ENCODE results near the gene LRRC8D. TPM values are rescaled to one million over a fixed set of nuclear protein-coding genes. Genes with fewer than 3 reads are reported as not detected.

LRRC8D gene
- total RNA-seq, 1 donor from 2014 or later = 36.0 TPM

DNA sequence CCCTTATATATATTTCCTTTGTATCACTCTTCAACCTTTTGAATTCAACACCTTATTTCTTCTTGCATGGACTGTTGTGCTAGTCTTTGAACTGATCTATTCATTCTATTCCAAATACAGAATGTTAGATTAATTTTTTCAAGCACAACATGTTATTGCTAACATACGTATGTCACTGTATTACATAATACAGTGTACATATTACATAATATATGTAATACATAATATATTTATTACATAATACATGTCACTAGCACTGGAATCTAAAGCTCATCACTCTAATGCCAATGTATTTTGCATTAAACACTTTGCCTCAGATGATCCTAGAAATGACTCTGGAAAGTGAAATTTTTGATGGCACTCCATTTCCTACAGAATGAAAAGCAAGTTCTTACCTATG lies 59.8 kb downstream of the LRRC8D start:
- Mint-ChIP-seq H3K9me3 (peaks cover 8% of the 10 kb centered on the region), H3K27ac (no peak overlapping the region), H3K4me1 (peaks cover 10% of the 10 kb centered on the region), H3K36me3 (ENCODE audit: low read depth) (peaks cover 43% of the 10 kb centered on the region), H3K4me3 (no peak overlapping the region), H3K27me3 (no peaks in the 10 kb centered on the region)
- intact Hi-C loops (cut with micrococcal nuclease) = no loop called here
- no peak for DNase-seq
- ATAC-seq (ENCODE audit: low read depth) = no peak
- TF ChIP-seq, protein P1, sequence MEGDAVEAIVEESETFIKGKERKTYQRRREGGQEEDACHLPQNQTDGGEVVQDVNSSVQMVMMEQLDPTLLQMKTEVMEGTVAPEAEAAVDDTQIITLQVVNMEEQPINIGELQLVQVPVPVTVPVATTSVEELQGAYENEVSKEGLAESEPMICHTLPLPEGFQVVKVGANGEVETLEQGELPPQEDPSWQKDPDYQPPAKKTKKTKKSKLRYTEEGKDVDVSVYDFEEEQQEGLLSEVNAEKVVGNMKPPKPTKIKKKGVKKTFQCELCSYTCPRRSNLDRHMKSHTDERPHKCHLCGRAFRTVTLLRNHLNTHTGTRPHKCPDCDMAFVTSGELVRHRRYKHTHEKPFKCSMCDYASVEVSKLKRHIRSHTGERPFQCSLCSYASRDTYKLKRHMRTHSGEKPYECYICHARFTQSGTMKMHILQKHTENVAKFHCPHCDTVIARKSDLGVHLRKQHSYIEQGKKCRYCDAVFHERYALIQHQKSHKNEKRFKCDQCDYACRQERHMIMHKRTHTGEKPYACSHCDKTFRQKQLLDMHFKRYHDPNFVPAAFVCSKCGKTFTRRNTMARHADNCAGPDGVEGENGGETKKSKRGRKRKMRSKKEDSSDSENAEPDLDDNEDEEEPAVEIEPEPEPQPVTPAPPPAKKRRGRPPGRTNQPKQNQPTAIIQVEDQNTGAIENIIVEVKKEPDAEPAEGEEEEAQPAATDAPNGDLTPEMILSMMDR (IDR thresholded peaks at IDR 0.05) = no peak
- ChIA-PET POLR2A (no interaction called here), CTCF (no interaction called here)

DNA sequence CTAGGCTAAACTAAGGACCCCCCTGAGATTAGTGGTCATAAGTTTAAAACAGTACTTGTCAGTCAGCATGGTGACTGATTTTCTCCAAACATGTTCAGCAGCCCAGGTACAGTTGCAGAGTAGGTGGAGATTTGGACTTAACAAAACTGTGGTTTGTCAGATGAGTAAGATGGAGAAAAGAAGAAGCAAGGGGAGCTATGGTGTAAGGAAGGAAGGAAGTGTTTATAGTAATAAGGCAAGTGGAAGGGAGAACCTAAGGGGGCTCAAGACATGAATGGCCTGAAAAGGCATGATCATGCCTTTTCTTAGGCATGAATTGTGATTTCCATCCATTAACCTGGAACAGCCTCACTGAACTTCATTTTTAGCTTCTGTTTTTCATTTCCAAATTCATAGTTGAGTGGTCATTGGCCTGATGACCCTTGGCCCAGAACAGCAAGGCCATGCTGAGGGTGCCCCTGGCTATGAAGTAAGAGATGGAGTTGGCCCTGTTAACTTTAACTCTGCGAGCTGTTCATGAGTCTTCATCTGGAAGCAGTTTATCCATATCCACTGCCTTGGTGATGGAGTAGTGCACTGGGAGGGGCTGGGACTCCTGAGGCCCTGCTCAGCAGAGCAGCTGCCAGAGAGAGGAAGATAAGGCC lies 60.7 kb downstream of the LRRC8D start:
- Mint-ChIP-seq H3K27ac (no peak overlapping the region), H3K4me3 (no peak overlapping the region), H3K4me1 (peaks cover 5% of the 10 kb centered on the region), H3K36me3 (ENCODE audit: low read depth) (peaks cover 42% of the 10 kb centered on the region), H3K9me3 (peaks cover 8% of the 10 kb centered on the region), H3K27me3 (no peaks in the 10 kb centered on the region)
- ATAC-seq (ENCODE audit: low read depth) = no peak
- no peak for DNase-seq
- intact Hi-C loops (cut with micrococcal nuclease) = no loop called here
- ChIA-PET CTCF (interaction anchor here (0.6 kb wide), 1 partner anchor 59 kb away, joined by 3 read pairs; no protein-coding TSS in a partner anchor), POLR2A (no interaction called here)
- TF ChIP-seq, protein P1 (IDR thresholded peaks at IDR 0.05) = no peak

DNA sequence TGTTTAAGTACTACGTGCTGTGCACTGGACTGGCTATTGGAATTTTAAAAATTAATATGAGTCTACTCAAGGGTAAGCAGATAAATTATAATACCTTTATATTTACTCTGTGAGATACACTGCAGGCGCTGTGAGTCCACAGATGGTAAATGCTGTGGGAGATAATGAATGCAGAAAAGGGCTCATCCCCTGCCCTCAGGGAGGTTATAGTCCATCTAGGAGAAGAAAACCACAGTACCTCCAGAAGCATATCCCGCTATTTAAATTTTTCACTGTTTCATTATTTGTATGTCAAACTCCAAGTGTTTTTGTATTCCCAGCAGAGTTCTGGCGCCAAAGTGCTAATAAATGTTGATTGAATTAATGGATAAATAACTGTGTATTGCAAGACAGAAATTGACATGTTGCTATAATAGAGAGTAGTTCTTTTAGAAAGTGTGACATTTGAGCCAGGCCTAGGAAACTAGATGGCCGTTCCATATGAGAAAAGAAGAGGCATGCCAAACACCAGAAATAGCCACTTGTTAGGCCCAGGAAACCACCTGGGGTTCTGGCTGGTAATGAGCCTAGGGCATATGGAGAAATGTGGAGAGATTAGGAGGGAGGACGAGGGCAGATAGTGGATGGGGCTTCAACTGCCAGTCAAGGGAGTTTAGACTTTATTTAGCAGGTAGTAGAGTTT lies 61.7 kb downstream of the LRRC8D start:
- no peak overlapping the region for H3K27ac Mint-ChIP-seq
- H3K4me3 Mint-ChIP-seq = no peak overlapping the region
- intact Hi-C loops (cut with micrococcal nuclease) = no loop called here
- CTCF ChIA-PET = no interaction called here
- peaks cover 42% of the 10 kb centered on the region for H3K36me3 Mint-ChIP-seq (ENCODE audit: low read depth)
- POLR2A ChIA-PET = no interaction called here
- ATAC-seq (ENCODE audit: low read depth) (no peak), DNase-seq (no peak)
- TF ChIP-seq, protein P1 (IDR thresholded peaks at IDR 0.05) = no peak
- peaks cover 5% of the 10 kb centered on the region for H3K4me1 Mint-ChIP-seq
- H3K27me3 Mint-ChIP-seq = no peaks in the 10 kb centered on the region
- H3K9me3 Mint-ChIP-seq = peaks cover 8% of the 10 kb centered on the region

DNA sequence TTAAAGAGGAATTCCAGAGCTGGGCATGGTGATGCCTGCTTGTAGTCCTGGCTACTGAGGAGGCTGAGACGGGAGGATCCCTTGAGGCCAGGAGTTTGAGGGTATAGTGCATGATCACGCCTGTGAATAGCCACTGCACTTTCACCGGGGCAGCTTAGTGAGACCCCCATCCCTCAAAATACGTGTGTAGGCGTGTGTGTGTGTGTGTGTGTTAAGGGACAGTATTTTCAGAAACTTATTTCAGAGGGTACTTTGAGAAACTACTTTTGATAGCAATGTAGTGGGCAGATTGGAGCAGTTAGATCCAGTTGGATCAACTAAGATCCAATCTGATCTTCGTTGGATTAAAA lies 62.2 kb downstream of the LRRC8D start:
- TF ChIP-seq, protein P1 (IDR thresholded peaks at IDR 0.05) = no peak
- peaks cover 8% of the 10 kb centered on the region for H3K9me3 Mint-ChIP-seq
- H3K36me3 Mint-ChIP-seq (ENCODE audit: low read depth) = peaks cover 39% of the 10 kb centered on the region
- ATAC-seq (ENCODE audit: low read depth) (no peak), DNase-seq (no peak)
- POLR2A ChIA-PET = no interaction called here
- intact Hi-C loops (cut with micrococcal nuclease) = no loop called here
- CTCF ChIA-PET = no interaction called here
- peaks cover 5% of the 10 kb centered on the region for H3K4me1 Mint-ChIP-seq
- no peaks in the 10 kb centered on the region for H3K27me3 Mint-ChIP-seq
- H3K27ac Mint-ChIP-seq = no peak overlapping the region
- H3K4me3 Mint-ChIP-seq = no peak overlapping the region

DNA sequence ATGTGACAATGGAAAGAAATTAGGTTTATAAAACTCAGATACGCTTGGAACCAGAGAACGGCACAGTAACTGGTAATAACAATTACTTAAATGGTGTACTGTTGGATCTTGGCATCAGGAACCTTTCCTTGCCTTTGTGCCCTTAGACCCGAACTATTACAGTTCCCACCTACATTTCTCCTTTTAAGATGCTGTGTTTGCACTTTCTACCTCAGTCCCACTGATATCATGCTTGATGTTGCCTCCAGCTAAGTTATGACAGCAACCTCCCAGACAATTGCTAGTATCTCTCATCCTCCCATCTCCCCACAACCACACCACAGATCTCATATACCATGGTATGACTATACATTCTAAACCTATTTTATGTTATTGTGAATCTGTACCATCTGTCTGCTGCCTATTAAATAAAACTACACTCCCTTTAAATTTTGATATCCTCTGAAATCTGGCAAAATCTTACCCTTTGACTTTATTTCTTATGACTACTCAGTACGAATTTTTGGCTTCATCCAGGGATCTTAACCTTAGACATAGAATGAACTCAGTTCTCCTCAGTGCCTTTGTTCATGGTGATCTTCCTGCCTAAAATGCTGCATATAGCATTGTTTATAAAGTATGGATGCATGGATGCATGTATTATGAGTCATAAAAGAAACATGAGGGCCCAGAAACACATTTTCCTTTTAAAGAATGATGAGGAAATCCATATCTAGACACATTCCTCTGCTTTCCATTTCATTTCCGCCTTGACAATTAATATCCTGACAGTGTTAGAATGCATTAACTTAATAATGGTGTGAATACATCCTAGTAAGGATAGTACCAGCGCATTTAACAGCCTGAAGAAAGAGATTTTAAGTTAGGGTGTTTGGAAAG lies 64.1 kb downstream of the LRRC8D start:
- CTCF ChIA-PET = no interaction called here

More for the DNA sequence above, 64.1 kb downstream of the LRRC8D start:
- Mint-ChIP-seq H3K4me1 (peaks cover 3% of the 10 kb centered on the region), H3K27ac (no peak overlapping the region), H3K36me3 (ENCODE audit: low read depth) (peaks cover 32% of the 10 kb centered on the region), H3K4me3 (no peak overlapping the region), H3K27me3 (no peaks in the 10 kb centered on the region), H3K9me3 (peaks cover 8% of the 10 kb centered on the region)
- DNase-seq = no peak
- POLR2A ChIA-PET = no interaction called here
- ATAC-seq (ENCODE audit: low read depth) = no peak
- intact Hi-C loops (cut with micrococcal nuclease) = no loop called here
- TF ChIP-seq, protein P1 (IDR thresholded peaks at IDR 0.05) = no peak

All from activated B cell treated with CpG ODN at 0.5 μM for 24 hours (primary cell).